B cell (primary cell): ENCODE data around the gene KIAA0586. TPM values are rescaled to one million over a fixed set of nuclear protein-coding genes. Genes with fewer than 3 reads are reported as not detected.

Experiments used
- ATAC-seq: fragments of 200-7000 bp; cut with Tn5 transposase; one replicate; pipeline ENCODE4 v1.10.0; 2021; ENCODE audit warnings: low read depth, mild to moderate bottlenecking, moderate number of reproducible peaks, moderate library complexity
- CTCF ChIA-PET: fragments of 350-600 bp; sonication (Branson Sonifier 250); formaldehyde crosslinking; loops from one replicate; lab custom pipeline; 2021; ENCODE audit warnings: antibody characterized with exemption, inconsistent platforms; lab: Charles Lee
- POLR2A ChIA-PET: fragments of 350-600 bp; sonication (Branson Sonifier 250); formaldehyde crosslinking; loops from one replicate; lab custom pipeline; 2021; ENCODE audit warnings: antibody characterized with exemption; lab: Charles Lee
- DNase-seq: peaks from one replicate; pipeline ENCODE4 v3.0.0; 2013
- H2AFZ ChIP-seq: 2 replicates; pipeline ENCODE4 v1.6.1; 2012; ENCODE audit warnings: mild to moderate bottlenecking, low read depth, low read length; ENCODE audit not compliant: insufficient read depth, poor library complexity, severe bottlenecking
- H3K27ac ChIP-seq, 2 donors: 1 replicate in 1 of 2; 2 replicates in 1 of 2; pipeline ENCODE4 v1.5.1; 2012 to 2013; ENCODE audit warnings: low read length in 2 of 2, mild to moderate bottlenecking in 2 of 2, moderate library complexity in 1 of 2
- H3K27me3 ChIP-seq, 4 experiments: fragments of 200-600 bp in 1 of 4; sonication (generic) in 1 of 4; replicated peaks in 1 of 4; 1 replicate in 2 of 4; 2 replicates in 2 of 4; pipeline versions ENCODE4 v1.6.1 to v1.7.0; 2013 to 2016; ENCODE audit warnings: low read length in 3 of 4, mild to moderate bottlenecking in 2 of 4, mixed read lengths in 1 of 4, moderate library complexity in 1 of 4; ENCODE audit not compliant: insufficient read depth in 4 of 4, control insufficient read depth in 3 of 4; ENCODE audit errors: control extremely low read depth in 1 of 4
- H3K36me3 ChIP-seq, 2 experiments: replicated peaks in 1 of 2; 1 replicate in 1 of 2; 2 replicates in 1 of 2; pipeline versions ENCODE4 v1.6.1 to v1.7.1; 2013; ENCODE audit warnings: low read length in 1 of 2; ENCODE audit not compliant: insufficient read depth in 2 of 2, control insufficient read depth in 1 of 2; ENCODE audit errors: control extremely low read depth in 1 of 2, extremely low read depth in 1 of 2
- H3K4me1 ChIP-seq, 2 donors: fragments of 200-600 bp in 1 of 2; sonication (generic) in 1 of 2; 1 replicate in 1 of 2; 2 replicates in 1 of 2; pipeline versions ENCODE4 v1.5.1 to v1.6.1; 2013 to 2017; ENCODE audit warnings: low read length in 2 of 2; ENCODE audit not compliant: control insufficient read depth in 2 of 2, insufficient read depth in 2 of 2
- H3K4me2 ChIP-seq: replicated peaks from 2 replicates; pipeline ENCODE3; 2012; ENCODE audit warnings: mild to moderate bottlenecking, low read depth, low read length; ENCODE audit not compliant: poor library complexity, severe bottlenecking
- H3K4me3 ChIP-seq, 5 experiments: fragments of 200-600 bp in 1 of 5; sonication (generic) in 1 of 5; 1 replicate in 3 of 5; 2 replicates in 2 of 5; pipeline versions ENCODE4 v1.5.1 to v1.7.0; 2011 to 2016; ENCODE audit warnings: low read length in 4 of 5, mild to moderate bottlenecking in 4 of 5, low read depth in 2 of 5, control low read depth in 1 of 5, moderate library complexity in 1 of 5; ENCODE audit not compliant: insufficient read depth in 1 of 5; ENCODE audit errors: control extremely low read depth in 1 of 5, extremely low read depth in 1 of 5
- H3K79me2 ChIP-seq: fragments of 200-600 bp; sonication (generic); one replicate; pipeline ENCODE4 v1.6.0; 2016; ENCODE audit warnings: low read length; ENCODE audit not compliant: control insufficient read depth, insufficient read depth
- H3K9ac ChIP-seq: fragments of 200-600 bp; sonication (generic); 2 replicates; pipeline ENCODE4 v1.6.1; 2017; ENCODE audit warnings: mild to moderate bottlenecking, low read length, moderate library complexity
- H3K9me3 ChIP-seq, 3 donors: one replicate each; pipeline versions ENCODE4 v1.6.1 to v1.7.1; 2013; ENCODE audit warnings: low read length in 2 of 3; ENCODE audit not compliant: control insufficient read depth in 2 of 3, insufficient read depth in 1 of 3; ENCODE audit errors: control extremely low read depth in 1 of 3
- H4K20me1 ChIP-seq: 2 replicates; pipeline ENCODE4 v1.6.0; 2012; ENCODE audit warnings: mild to moderate bottlenecking, low read length; ENCODE audit not compliant: insufficient read depth, control insufficient read depth, poor library complexity, severe bottlenecking
- H3K27ac Mint-ChIP-seq: one replicate; pipeline ENCODE4 v1.8.0; 2021; ENCODE audit warnings: mixed read lengths
- H3K27me3 Mint-ChIP-seq: one replicate; pipeline ENCODE4 v1.8.0; 2021; ENCODE audit warnings: mixed read lengths
- H3K4me1 Mint-ChIP-seq: one replicate; pipeline ENCODE4 v1.8.0; 2021; ENCODE audit warnings: mixed read lengths
- H3K4me3 Mint-ChIP-seq: one replicate; pipeline ENCODE4 v1.8.0; 2021; ENCODE audit warnings: mixed read lengths
- H3K9me3 Mint-ChIP-seq: one replicate; pipeline ENCODE4 v1.8.0; 2022; ENCODE audit warnings: mixed read lengths; ENCODE audit not compliant: insufficient read depth
- EZH2 ChIP-seq: IDR thresholded peaks from 2 replicates; pipeline ENCODE4 v1.6.1; 2012; ENCODE audit warnings: borderline replicate concordance, low read depth, mild to moderate bottlenecking, moderate library complexity, low read length; ENCODE audit not compliant: insufficient read depth, poor library complexity, severe bottlenecking
- WGBS: methylation state at CpG from one replicate; pipeline ENCODE4 v1.1.5; 2013; ENCODE audit warnings: missing lambda C conversion rate; ENCODE audit not compliant: insufficient coverage; 5-methylcytosine and 5-hydroxymethylcytosine counted together
- intact Hi-C: fragments of 100-400 bp; cut with micrococcal nuclease; formaldehyde crosslinking; loops from one replicate; pipeline ENCODE4 v1.10.0; 2022
- polyA plus RNA-seq: library from polyadenylated mRNA; depleted of rRNA; stranded (reverse); fragments of >200 nt; gene quantifications from 2 replicates; pipeline ENCODE4 v1.2.3, GENCODE V29; 2012
- total RNA-seq, 2 donors: library from RNA; stranded (reverse); fragments of 120-200 nt in 1 of 2; gene quantifications; 1 replicate in 1 of 2; 2 replicates in 1 of 2; pipeline versions ENCODE4 v1.2.3 to v1.2.4, GENCODE V29; 2013 to 2022
- TF ChIP-seq, protein P1 (sequence below): fragments of 200-600 bp; IDR thresholded peaks from one replicate; pipeline ENCODE4 v1.8.0; 2022; ENCODE audit warnings: antibody characterized with exemption, mild to moderate bottlenecking

KIAA0586 gene
- total and polyA plus RNA-seq, 2 donors (not counting 1 experiment from before 2014, with no cell fraction given), result 12.2 to 27.5 TPM

DNA sequence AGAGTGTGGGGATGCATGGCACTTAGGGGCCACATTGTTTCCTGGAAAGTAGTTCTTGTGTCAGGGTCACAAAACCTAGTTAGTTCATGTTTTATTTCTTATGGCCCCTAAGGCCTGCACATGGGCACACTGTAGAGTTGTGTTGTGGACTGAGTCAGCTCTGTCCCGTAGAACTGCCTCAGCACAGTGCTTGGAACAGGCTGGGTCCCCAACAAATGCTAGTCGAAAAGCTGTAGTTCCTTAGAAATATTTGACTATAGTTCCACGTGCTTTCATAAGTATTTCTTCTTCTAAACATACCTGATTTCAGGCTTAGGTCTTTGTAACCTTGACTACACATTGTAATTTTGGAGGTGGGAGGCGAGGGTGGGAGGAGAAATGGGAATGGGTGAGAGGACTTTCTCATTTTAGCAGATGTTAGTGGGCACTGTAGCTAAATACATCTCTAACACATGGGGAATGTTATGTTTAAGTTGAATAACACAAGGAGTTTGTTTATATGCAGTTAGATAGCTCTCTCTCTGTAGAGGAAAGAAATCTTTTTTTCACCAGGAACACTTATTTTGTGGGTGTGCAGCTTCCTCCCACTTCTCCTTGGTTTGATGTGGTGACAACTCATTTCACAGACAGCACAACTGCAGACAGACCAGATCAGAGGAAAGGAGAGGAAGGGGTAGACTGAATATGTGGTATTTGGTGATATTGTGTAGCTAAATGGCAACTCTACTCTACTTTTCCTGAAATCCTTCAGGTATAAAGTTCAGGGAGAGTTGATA lies 170.7 kb downstream of the KIAA0586 start:
- no peak for DNase-seq

More for the DNA sequence above, 170.7 kb downstream of the KIAA0586 start:
- ATAC-seq, result no peak
- TF ChIP-seq EZH2, result no peak
- TF ChIP-seq, protein P1, sequence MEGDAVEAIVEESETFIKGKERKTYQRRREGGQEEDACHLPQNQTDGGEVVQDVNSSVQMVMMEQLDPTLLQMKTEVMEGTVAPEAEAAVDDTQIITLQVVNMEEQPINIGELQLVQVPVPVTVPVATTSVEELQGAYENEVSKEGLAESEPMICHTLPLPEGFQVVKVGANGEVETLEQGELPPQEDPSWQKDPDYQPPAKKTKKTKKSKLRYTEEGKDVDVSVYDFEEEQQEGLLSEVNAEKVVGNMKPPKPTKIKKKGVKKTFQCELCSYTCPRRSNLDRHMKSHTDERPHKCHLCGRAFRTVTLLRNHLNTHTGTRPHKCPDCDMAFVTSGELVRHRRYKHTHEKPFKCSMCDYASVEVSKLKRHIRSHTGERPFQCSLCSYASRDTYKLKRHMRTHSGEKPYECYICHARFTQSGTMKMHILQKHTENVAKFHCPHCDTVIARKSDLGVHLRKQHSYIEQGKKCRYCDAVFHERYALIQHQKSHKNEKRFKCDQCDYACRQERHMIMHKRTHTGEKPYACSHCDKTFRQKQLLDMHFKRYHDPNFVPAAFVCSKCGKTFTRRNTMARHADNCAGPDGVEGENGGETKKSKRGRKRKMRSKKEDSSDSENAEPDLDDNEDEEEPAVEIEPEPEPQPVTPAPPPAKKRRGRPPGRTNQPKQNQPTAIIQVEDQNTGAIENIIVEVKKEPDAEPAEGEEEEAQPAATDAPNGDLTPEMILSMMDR, result no peak
- 100% methylated on average over 2 of the region's 4 CpGs for WGBS
- Mint-ChIP-seq H3K27ac (no peak overlapping the region), H3K4me1 (no peaks in the 10 kb centered on the region), H3K4me3 (no peak overlapping the region), H3K27me3 (no peaks in the 10 kb centered on the region), H3K9me3 (no peaks in the 10 kb centered on the region)
- no peak overlapping the region for H3K4me3 ChIP-seq
- POLR2A ChIA-PET, result no interaction called here
- H4K20me1 ChIP-seq, result no peaks in the 10 kb centered on the region
- CTCF ChIA-PET, result no interaction called here
- no peak overlapping the region for H2AFZ ChIP-seq
- H3K4me2 ChIP-seq, result no peak overlapping the region
- no peaks in the 10 kb centered on the region for H3K36me3 ChIP-seq
- H3K27me3 ChIP-seq, result no peaks in the 10 kb centered on the region
- no peaks in the 10 kb centered on the region for H3K9me3 ChIP-seq
- H3K79me2 ChIP-seq, result no peaks in the 10 kb centered on the region
- intact Hi-C loops, result no loop called here
- H3K4me1 ChIP-seq, result no peaks in the 10 kb centered on the region
- no peak overlapping the region for H3K9ac ChIP-seq
- no peak overlapping the region for H3K27ac ChIP-seq
